Fibroblast of lung (primary cell): ENCODE data around the gene CDK9.

ENCODE experiments used
- CTCF ChIP-seq, 2 donors: IDR thresholded peaks in 1 of 2; conservative IDR thresholded peaks in 1 of 2; 1 replicate in 1 of 2; 2 replicates in 1 of 2; pipeline ENCODE4 v1.5.1; 2011 to 2012; ENCODE audit warnings: low read length in 2 of 2, control low read depth in 1 of 2, inconsistent platforms in 1 of 2, low read depth in 1 of 2, mild to moderate bottlenecking in 1 of 2
- EZH2 ChIP-seq: IDR thresholded peaks from 2 replicates; pipeline ENCODE4 v1.5.1; 2012; ENCODE audit warnings: low read length, control low read depth, mild to moderate bottlenecking; ENCODE audit errors: missing control alignments

GRCh38 chr9:127763918-127764384, 21.9 kb upstream of the CDK9 start:
- TF ChIP-seq CTCF (conservative IDR thresholded peaks at IDR 0.05 in 1 of 2, IDR thresholded peaks at IDR 0.05 in 1 of 2; ENCODE audit: low read depth in 1 of 2, low read length in 2 of 2) (peak; percentile 3 to 21), EZH2 (no peak)
